Nephron progenitor cell (in vitro differentiated cells): ENCODE data around the gene SIRT5.

ENCODE experiments used
- DNase-seq: peaks from one replicate; pipeline ENCODE4 v3.0.0; 2021
- H3K27ac Mint-ChIP-seq: 2 replicates; pipeline ENCODE4 v1.8.0; 2021; ENCODE audit warnings: mild to moderate bottlenecking, moderate library complexity, mixed read lengths
- H3K27me3 Mint-ChIP-seq: 2 replicates; pipeline ENCODE4 v1.8.0; 2021; ENCODE audit warnings: mild to moderate bottlenecking, low read depth, mixed read lengths; ENCODE audit not compliant: poor library complexity
- H3K36me3 Mint-ChIP-seq: 2 replicates; pipeline ENCODE4 v1.8.0; 2021; ENCODE audit warnings: low read depth, mixed read lengths
- H3K4me1 Mint-ChIP-seq: 2 replicates; pipeline ENCODE4 v1.8.0; 2021; ENCODE audit warnings: mixed read lengths
- H3K4me3 Mint-ChIP-seq: 2 replicates; pipeline ENCODE4 v1.8.0; 2021; ENCODE audit warnings: mild to moderate bottlenecking, moderate library complexity, mixed read lengths
- H3K9me3 Mint-ChIP-seq: 2 replicates; pipeline ENCODE4 v1.8.0; 2021; ENCODE audit warnings: mild to moderate bottlenecking, moderate library complexity, mixed read lengths
- TF ChIP-seq, protein P1 (sequence below): fragments of 200-600 bp; sonication (generic); IDR thresholded peaks from 2 replicates; pipeline ENCODE4 v1.5.0; 2021; ENCODE audit warnings: antibody characterized with exemption

Gene SIRT5

DNA sequence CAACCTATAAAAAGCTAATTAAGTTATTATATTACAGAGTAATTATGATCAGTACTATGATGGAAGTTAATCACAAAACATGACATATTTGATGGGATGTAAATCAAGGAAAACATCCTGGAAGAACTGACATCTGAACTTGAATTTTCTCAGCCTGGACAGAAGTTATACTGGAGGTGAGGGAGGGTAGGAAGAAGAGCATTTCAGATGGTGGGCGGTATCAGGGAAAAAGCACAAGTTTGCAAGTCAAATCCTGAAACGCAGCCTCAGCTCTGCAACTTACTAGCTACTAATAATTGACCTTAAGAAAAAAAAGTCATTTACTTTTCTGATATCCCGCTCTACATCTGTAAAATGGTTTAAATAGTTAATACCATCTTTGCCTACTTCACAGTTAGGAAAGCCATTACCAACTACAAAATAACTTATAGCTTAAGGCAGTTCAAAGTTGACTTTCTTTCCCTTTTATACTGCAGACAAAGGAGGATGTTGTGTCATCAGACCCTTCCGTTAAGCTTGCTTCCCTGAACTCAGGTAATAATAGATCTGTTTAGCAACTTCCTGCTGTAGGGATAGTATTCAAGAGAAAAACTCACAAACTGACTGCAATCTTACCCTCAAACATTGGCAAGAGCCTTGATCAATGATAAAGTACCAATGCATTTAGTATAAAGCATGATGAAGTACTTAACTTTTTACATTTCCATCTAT is 61.7 kb downstream of the SIRT5 start:
- H3K4me1 Mint-ChIP-seq, result no peaks in the 10 kb centered on the region
- H3K9me3 Mint-ChIP-seq, result no peaks in the 10 kb centered on the region
- no peak overlapping the region for H3K4me3 Mint-ChIP-seq
- no peaks in the 10 kb centered on the region for H3K27me3 Mint-ChIP-seq
- peaks cover 64% of the 10 kb centered on the region for H3K36me3 Mint-ChIP-seq
- no peak for DNase-seq
- TF ChIP-seq, protein P1, sequence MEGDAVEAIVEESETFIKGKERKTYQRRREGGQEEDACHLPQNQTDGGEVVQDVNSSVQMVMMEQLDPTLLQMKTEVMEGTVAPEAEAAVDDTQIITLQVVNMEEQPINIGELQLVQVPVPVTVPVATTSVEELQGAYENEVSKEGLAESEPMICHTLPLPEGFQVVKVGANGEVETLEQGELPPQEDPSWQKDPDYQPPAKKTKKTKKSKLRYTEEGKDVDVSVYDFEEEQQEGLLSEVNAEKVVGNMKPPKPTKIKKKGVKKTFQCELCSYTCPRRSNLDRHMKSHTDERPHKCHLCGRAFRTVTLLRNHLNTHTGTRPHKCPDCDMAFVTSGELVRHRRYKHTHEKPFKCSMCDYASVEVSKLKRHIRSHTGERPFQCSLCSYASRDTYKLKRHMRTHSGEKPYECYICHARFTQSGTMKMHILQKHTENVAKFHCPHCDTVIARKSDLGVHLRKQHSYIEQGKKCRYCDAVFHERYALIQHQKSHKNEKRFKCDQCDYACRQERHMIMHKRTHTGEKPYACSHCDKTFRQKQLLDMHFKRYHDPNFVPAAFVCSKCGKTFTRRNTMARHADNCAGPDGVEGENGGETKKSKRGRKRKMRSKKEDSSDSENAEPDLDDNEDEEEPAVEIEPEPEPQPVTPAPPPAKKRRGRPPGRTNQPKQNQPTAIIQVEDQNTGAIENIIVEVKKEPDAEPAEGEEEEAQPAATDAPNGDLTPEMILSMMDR, result no peak
- H3K27ac Mint-ChIP-seq, result no peak overlapping the region

DNA sequence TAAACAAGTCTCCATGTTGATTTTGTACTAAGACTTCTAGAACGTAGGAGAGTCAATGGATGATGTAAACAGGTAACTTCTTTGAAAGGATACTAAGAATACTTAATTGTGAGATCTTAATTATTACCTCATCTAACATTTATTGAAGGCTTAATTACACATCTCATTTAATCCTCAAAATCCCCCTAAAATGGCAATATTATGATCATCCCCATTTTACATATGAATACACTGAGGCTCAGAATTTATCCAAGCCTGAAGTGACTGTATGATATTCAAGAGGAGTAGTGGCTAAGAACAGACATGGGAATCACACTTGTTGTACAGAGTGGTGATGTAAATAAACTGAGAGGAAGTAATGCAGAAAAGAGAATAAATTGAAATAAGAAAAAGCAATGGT is 63.6 kb downstream of the SIRT5 start:
- H3K4me3 Mint-ChIP-seq, result no peak overlapping the region
- H3K36me3 Mint-ChIP-seq, result peaks cover 53% of the 10 kb centered on the region
- TF ChIP-seq, protein P1, result no peak
- no peaks in the 10 kb centered on the region for H3K9me3 Mint-ChIP-seq
- no peak for DNase-seq
- H3K27me3 Mint-ChIP-seq, result no peaks in the 10 kb centered on the region
- H3K27ac Mint-ChIP-seq, result no peak overlapping the region
- no peaks in the 10 kb centered on the region for H3K4me1 Mint-ChIP-seq

DNA sequence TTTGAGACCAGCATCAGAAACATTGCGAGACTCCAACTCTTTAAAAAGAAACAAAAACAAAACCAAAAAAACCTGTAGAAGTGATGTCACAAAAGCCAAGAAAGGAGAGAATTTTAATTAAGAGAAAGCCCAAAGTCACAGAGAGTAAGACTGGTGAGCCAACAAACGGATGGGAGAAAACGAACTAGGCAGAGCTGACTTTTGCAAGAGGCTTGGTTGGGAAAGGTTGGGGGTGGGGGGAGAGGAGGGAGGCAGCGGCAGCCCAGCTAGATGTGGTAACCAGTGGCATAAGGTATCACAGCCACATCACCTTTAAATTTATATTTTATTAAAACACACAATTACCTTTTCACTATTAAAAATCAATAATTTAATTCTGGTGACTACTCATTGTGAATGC is 64.2 kb downstream of the SIRT5 start:
- Mint-ChIP-seq H3K4me3 (no peak overlapping the region), H3K9me3 (no peaks in the 10 kb centered on the region), H3K27ac (no peak overlapping the region), H3K4me1 (no peaks in the 10 kb centered on the region), H3K36me3 (peaks cover 55% of the 10 kb centered on the region), H3K27me3 (no peaks in the 10 kb centered on the region)
- DNase-seq, result no peak
- TF ChIP-seq, protein P1, result no peak

DNA sequence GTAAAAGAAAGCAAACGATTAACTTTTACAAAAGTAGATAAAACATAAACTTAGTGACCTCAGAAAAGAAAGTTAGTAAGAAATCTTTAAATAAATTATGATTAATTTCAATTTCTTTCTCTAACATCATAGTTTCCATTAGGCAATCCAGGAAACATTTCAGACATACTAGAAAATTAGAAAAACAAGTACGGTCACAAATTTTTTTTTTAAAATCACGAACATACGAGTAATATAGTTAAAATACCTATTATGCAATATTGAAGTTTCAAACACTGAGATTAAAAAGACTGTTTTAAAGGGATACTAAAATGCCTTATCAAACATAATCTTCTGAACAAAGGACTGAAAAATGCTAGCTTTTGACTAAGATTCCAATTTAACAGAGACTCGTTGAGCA is 66.9 kb downstream of the SIRT5 start:
- no peak overlapping the region for H3K27ac Mint-ChIP-seq
- H3K9me3 Mint-ChIP-seq, result no peaks in the 10 kb centered on the region
- no peaks in the 10 kb centered on the region for H3K27me3 Mint-ChIP-seq
- no peak for DNase-seq
- TF ChIP-seq, protein P1, result no peak
- no peak overlapping the region for H3K4me3 Mint-ChIP-seq
- H3K4me1 Mint-ChIP-seq, result no peaks in the 10 kb centered on the region
- peaks cover 55% of the 10 kb centered on the region for H3K36me3 Mint-ChIP-seq

DNA sequence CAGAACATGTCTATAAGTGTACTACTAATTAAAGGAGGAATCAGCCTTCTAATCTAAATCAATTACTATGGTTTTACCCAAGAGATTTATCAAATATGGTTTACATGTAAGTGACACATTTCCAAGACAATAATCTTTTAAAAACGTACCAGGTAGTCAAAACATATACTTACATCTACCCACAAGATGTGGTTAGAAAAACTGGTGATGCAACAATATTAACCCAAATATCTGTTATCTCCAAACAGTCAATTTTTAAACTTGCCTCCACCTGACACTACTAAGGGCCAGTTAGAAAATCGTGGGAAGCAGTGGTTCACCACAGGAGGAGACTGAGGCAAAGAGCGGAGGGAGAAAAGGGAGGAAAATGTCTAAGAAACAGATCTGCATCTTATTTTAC is 68.7 kb downstream of the SIRT5 start:
- no peak for DNase-seq
- Mint-ChIP-seq H3K27ac (no peak overlapping the region), H3K36me3 (peaks cover 48% of the 10 kb centered on the region), H3K9me3 (no peaks in the 10 kb centered on the region), H3K4me1 (no peaks in the 10 kb centered on the region), H3K27me3 (no peaks in the 10 kb centered on the region), H3K4me3 (no peak overlapping the region)
- TF ChIP-seq, protein P1, result no peak

DNA sequence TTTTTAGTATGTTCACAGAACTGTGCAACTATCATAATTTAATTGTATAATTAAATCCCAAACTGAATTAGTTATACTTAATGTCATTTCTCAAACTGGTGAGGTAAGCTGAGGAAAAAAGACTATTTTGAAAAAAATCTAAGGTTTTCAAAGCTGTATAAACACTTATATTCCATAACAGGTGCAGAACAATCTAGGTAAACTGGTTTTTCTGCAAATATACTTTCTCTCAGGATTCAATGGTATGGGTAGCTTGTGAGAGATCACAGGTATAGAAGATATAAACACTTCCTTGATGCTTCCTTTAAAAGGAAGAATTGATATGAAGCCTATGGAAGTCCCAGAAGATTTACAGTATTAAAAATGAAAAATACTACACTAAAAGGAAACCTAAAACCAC is 74.4 kb downstream of the SIRT5 start:
- Mint-ChIP-seq H3K36me3 (peaks cover 47% of the 10 kb centered on the region), H3K27me3 (no peaks in the 10 kb centered on the region), H3K9me3 (no peaks in the 10 kb centered on the region), H3K27ac (no peak overlapping the region), H3K4me3 (no peak overlapping the region), H3K4me1 (no peaks in the 10 kb centered on the region)
- TF ChIP-seq, protein P1, result no peak
- no peak for DNase-seq
